HG03442 (cell line): ENCODE results near the gene PPP3CA.

Experiments
- ATAC-seq: cut with Tn5 transposase; IDR thresholded peaks from one replicate; pipeline ENCODE4 v1.9.1; 2021; ENCODE audit warnings: mild to moderate bottlenecking, moderate library complexity; ENCODE audit not compliant: unreplicated experiment

PPP3CA gene

GRCh38 chr4:101218894-101219293, 128.4 kb downstream of the PPP3CA start:
- no peak for ATAC-seq

GRCh38 chr4:101218346-101218745, 129.0 kb downstream of the PPP3CA start:
- no peak for ATAC-seq

GRCh38 chr4:101217353-101218031, 129.8 kb downstream of the PPP3CA start:
- ATAC-seq, result no peak

- ATAC-seq, result no peak
Observed at GRCh38 chr4:101211146-101211553, 136.2 kb downstream of the PPP3CA start.

DNA sequence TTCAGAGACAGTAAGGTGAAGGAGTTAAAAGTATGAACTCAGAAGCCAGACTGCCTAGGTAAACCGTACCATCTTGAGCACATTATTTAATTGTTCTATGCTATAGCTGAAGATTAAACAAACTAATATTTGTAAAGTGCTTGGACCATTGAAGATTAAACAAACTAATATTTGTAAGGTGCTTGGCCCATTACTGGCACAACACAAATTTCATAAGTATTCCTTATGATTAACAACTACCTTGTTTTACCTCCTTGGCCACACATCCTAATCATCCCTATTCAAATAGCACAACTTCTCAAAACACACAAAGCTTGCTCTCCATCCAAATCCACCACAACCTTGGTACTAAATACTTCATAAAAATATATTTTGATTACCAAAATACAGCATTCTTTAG, 137.0 kb downstream of the PPP3CA start:
- no peak for ATAC-seq

DNA sequence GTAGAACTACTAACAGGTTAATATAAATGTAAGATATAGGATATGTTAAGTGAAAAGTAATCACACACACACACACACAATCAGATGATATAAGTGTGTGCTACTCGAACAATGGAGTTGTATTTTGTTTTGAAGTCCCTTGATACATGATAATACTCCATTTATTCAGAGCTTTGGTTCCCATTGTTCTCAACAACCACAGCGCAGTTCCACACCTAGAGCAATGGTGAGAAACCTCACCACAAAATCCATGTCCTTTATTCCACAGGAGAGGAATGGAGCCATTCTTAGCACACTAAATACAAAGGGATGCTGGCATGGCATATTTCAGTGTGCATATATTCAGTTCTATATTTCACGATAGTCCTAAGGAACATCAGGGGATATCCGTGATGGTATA, 139.2 kb downstream of the PPP3CA start:
- no peak for ATAC-seq

GRCh38 chr4:101205916-101206315, 141.4 kb downstream of the PPP3CA start:
- ATAC-seq, result peak; percentile 94

GRCh38 chr4:101201421-101201820, 145.9 kb downstream of the PPP3CA start:
- ATAC-seq, result no peak

GRCh38 chr4:101200561-101200960, 146.8 kb downstream of the PPP3CA start:
- no peak for ATAC-seq

GRCh38 chr4:101199507-101200285, 147.6 kb downstream of the PPP3CA start:
- ATAC-seq, result no peak

DNA sequence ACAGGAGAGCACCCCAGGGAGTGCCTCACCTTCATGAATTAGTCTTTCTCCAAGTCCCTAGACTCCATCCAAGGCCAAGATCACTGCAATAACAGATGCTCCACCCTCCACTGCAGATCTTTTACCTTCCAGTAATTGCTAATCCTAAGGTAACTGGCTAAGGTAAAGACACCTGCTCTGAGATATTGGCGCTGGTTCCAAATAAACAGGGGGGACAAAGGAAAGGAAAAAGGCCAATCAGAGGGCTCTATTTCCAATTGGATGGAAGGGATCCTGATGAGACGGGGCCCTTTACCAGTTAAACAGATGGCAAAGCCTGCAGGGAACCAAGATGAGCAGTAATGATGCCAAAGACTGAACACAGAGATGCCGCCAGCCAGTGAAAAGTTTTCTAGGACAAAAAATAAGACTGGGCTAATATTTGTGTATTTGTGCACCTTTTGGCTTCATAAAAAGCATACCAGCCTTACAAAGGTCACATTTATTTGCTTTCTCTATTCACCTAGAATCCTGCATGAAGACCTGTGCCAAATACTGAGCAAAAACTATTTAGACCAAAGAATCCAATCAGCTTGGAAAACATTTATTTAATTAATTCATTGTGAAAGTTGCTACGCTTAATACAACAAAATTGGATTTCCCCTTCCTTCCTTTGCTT, 148.5 kb downstream of the PPP3CA start:
- ATAC-seq, result no peak

DNA sequence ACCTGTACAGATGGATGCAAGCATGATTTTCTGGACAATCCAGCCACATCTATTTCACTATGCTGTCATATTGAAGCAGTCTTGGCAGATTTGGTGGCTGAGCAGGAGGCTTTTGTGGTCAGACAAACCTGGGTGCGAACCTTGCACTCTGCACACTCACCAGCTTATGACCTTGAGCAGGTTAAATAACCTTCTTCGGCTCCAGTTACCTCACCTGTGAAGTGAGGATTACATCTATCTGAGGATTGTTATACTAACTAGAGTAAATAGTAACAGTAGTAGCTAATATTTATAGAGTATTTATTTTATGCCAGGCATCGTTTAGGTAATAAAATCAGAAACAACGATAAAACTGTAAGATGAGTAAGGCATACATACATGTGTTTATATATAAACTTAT, 150.0 kb downstream of the PPP3CA start:
- ATAC-seq, result no peak

DNA sequence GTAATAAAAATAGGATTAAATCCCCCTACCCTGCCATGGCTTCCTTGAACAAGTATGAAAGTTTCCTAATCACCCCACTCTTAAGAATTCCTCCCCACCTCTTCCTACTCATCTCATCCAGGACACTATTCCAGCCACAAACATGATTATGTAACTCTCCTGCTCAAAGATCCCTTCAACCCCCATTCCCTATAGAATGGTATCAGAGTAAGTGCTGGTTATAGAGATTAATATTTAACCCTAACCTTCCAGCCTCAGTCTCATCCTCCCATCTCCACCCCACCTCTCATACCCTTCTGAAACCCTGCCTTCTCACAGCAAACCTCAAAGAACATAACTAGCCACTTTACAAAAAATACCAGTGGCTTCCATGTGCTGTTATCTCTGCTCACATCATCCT, 155.1 kb downstream of the PPP3CA start:
- no peak for ATAC-seq

DNA sequence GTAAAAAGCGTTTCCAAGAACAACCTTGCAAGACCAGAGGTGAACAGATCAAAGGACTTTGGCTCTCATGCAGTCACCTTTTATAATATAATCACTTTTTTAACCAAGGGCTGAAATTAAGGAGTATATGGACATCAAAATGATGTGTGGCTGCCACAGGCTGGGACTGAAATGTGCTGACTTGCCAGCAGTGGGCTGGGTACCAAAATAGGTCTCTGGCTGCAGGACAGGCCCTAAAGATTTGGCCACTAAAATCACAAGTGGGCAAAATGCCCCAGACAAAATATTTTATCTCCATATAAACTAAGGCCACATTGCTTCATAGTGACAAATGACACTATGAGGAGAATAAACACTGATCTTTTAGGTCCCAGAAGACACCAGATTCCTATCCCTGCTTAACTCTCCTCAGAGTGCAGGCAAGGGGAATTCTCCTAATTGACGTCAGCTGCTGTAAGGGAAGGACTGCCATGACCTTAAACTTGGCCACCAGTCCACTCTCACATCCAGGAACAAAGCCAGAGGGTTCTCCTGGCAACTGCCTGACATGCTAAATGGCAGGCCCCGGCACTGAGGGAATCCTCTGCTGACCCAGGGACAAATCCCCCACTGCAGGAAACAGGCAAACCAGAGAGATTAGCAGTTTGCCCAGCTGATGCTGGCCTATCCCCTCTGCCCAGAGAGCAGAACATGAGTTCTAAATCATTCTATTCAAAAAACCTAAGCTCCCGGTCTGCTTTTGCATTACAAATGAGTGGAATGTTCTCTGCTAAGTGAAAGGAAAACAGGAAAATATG, 155.8 kb downstream of the PPP3CA start:
- no peak for ATAC-seq

DNA sequence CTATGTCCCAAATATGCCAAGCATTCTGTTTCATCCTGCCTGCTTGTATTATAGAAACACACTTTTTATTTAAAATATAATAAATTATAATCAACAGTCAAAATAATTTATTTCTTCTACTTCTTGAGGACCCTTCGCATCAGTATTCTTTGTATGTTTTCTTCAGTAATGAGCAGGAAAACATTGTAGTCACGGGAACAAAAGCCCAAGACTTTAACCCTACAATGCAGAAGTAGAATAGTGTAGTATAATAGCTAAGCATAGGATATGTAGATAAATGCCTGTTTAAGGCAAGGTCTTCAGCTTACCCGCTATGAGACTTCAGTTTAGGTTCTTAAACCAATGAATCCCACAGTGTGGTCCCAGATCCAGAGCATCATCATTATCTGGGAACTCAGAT, 156.6 kb downstream of the PPP3CA start:
- ATAC-seq, result no peak

GRCh38 chr4:101188906-101189305, 158.4 kb downstream of the PPP3CA start:
- ATAC-seq, result no peak

- ATAC-seq, result no peak
Observed at GRCh38 chr4:101187841-101188240, 159.5 kb downstream of the PPP3CA start.

DNA sequence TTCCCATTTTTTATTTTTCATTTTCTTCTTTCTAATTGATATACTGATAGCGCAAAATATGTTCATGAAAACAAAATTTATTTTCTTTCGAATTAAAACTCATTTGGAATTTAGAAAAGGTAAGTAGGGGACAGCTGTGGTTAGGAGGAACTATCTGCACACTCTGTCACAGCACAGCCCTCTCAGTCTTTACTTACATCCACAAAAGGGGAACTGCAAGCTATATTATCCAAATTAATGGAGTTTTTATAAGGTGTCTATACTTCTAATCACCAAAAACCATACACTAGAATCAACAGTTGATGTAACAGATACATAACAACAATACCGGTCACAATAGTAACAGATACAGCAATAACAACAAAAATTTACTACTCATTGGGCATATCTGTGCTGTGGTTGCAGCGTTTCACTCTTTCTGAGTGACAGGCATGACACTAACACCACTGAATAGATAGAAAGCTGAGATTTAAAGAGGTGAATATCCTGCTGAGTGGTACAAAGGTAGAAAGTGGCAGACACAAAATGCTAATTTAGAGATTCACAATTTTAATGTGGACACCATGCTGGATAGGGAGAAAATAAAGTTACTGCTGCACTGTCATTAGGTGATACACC, 160.7 kb downstream of the PPP3CA start:
- no peak for ATAC-seq

DNA sequence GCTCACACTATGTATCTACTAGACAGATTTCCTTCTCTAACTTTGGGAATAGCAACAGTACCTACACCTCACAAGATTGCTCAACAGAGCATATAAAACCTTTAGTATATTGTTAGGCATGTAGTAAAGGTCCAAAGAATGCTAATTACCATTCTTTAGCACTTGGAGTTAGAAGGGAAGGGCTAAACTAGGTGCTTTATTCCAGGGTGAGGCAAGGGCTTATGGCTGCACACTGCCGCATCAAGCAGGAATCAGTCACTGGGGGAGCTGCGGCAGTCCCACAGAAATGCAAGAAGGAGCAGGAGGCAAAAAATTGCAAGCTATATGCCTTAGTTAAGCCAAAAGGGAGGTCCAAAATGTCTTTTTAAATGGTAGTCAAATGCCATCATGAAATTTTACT, 162.7 kb downstream of the PPP3CA start:
- ATAC-seq, result no peak

GRCh38 chr4:101183666-101184373, 163.5 kb downstream of the PPP3CA start:
- ATAC-seq, result no peak
